GM19351 (cell line): ENCODE data around the gene LHX4.

Experiments used
- ATAC-seq: cut with Tn5 transposase; IDR thresholded peaks from one replicate; pipeline ENCODE4 v1.9.1; 2021; ENCODE audit warnings: mild to moderate bottlenecking, moderate library complexity; ENCODE audit not compliant: unreplicated experiment

LHX4 gene

DNA sequence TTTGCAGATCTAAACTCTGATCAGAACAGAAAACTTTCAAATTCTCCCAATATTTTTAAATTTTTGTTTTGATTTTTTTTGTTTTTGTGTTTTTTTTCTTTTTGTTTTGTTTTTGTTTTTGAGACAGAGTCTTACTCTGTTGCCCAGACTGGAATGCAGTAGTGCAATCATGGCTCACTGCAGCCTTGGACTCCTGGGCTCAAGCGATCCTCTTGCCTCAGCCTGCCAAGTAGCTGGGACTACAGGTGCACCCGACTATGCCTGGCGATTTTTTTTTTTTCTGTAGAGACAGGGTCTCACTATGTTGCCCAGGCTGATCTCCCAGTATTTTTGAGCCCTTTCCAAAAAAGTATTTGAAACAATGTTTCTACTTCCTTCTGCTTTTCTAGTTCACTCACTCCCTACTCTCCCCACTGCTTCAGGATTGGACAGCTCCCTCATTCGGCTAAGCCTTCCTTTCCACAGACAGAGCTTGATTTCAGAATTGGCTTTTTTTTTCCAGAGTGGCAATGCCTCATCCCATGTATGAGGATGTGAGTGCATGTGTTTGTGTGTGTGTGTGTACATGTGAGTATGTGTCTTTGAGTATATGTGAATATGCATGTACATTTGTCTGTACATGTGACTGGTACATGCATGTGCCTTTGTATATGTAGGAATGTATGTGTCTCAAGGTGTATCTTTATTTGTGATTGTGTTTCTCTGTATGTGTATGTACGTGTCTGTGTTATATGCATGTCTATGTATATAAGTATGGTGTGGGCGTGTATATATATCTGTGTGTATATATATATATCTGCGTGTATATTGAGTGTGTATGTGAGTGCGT is 11.9 kb downstream of the LHX4 start:
- no peak for ATAC-seq

DNA sequence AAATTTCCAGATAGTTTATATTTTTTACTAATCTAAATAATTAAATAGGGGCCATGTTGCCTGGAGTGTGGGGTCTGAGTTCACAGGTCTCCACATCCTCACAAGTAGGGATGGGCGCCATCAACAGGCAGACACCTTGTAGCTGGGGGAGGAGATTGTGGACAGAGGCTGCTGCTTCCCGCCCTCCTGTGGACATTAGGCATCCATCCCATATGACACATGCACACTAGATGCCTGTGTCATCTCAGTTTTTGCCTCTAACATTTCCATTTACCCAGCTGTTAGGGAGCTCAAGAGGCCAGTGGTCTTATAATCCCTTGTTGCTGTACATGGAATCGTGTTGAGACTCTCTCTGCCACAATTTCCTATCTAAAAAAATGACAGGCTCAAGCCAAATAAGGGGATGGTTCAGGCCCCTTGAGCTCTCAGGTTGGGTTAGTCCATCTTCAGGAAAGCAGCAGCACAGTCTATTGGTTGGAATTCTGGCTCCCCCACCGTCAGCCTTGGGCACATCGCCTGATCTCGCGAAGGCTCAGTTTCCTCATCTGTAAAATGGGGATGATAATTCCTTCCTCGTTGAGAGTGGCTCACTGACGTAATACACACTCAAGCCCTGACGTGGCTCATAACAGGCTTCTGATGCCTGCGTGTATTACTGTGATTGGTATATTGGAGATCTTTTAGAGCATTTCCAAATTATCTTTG is 13.6 kb downstream of the LHX4 start:
- ATAC-seq, result no peak

GRCh38 chr1:180244840-180245239 is 14.8 kb downstream of the LHX4 start:
- ATAC-seq, result no peak

DNA sequence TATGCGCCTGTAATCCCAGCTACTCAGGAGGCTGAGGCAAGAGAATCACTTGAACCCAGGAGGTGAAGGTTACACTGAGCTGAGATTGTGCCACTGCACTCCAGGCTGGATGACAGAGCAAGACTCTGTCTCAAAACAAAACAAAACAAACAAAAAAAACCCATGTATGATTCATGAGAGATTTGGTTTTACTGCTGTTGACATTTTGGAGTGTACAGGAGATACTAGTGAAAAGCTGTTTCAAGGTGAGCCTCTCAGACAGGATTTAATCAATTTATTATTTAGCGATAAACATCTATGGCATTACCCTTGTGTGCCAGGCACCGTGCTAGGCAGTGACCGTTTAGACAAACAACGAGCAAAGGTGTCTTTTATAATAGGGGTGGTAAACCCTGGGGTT is 16.5 kb downstream of the LHX4 start:
- no peak for ATAC-seq

GRCh38 chr1:180247061-180247460 is 17.0 kb downstream of the LHX4 start:
- ATAC-seq, result no peak

DNA sequence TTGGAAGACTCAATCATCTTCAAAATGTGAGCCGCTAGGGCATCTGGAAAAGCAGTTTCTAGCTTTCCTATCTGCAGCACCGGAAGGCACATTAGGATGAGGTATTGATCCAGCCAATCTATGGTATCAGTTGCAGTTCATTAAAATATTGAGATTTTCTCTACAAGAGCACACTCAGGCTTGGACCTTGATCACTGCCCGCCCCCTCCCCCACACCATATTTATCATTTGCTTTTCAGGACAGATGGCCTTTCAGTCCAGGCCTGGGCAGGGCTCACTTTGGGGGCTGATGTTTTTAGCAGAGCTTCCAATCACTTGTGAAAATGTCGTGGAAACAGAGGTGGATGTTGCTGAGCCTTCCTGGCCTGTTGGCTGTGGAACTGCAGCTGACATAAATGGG is 17.5 kb downstream of the LHX4 start:
- ATAC-seq, result no peak

GRCh38 chr1:180248176-180248575 is 18.1 kb downstream of the LHX4 start:
- ATAC-seq, result no peak

- ATAC-seq, result no peak
Measured at GRCh38 chr1:180248731-180249681, 18.9 kb downstream of the LHX4 start.

DNA sequence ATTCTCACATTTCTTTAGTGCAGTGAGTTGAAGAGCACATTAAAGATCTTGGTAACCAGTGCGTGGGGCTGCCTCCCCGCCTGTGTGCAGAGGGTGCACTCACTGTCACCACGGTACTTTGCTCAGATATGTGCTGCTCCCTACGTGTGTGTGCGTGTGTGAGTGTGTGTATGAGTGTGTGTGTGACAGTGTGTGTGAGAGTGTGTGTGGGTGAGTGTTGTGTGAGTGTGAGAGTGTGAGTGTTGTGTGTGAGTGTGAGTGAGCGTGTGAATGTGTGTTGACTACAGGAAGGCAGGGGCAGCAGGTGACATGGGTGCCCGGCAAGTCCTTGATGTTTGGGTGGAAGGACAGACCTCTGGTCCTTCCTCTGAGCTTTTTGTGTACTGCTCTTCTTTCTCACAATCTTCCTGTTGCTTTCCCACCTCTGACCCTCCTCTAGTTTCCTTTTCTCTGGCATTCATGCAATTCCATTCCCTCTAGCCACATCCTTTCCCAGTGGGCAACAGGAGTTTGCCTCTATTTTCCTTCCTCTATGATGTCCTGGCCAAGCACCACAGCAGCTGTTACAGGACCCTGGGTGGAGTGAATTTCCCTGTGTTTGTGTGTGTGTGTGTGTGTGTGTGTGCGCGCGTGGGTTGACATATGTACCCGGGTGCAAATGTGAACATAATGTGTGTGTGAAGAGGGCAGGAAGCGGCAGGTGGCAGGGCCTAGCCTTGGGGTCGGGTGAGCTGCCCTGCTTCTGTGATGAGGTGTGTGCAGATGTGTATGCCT is 19.8 kb downstream of the LHX4 start:
- ATAC-seq, result no peak

DNA sequence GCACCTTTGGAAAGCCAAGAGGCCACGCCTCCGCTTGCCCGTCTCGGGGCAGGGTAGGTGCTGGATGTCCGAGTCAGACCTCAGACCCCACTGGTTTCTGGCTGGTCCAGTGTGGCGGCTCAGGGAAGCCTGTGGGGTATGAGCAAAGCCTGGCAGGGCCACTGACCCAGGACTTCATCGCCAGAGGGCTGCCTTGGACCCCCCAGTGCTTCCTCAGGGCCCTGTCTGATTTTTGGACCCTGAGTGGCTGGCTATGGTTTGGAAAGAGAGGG is 20.4 kb downstream of the LHX4 start:
- no peak for ATAC-seq

GRCh38 chr1:180250883-180251509 is 20.9 kb downstream of the LHX4 start:
- no peak for ATAC-seq

GRCh38 chr1:180251526-180252305 is 21.7 kb downstream of the LHX4 start:
- ATAC-seq, result no peak

GRCh38 chr1:180252638-180253536 is 22.8 kb downstream of the LHX4 start:
- ATAC-seq, result peak; percentile 79

- no peak for ATAC-seq
Measured at GRCh38 chr1:180253585-180254495, 23.8 kb downstream of the LHX4 start.

DNA sequence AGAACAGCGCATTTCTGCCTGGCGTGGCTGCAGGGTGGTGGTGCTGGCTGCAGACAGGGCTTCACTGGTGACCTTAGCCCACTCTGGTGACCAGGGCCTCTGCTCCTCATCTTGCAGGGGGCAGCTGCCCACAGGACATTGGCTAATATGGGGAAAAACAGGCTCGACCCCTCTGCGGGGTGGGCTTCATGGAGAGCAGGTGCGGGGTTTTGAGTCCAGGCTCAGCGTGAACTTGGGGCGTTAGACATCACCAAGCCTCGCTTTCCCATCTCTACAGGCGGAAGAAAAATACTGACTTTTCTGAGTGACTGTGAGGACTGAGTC is 24.4 kb downstream of the LHX4 start:
- ATAC-seq, result no peak

- ATAC-seq, result no peak
Measured at GRCh38 chr1:180254854-180255253, 24.8 kb downstream of the LHX4 start.

- no peak for ATAC-seq
Measured at GRCh38 chr1:180255536-180256340, 25.7 kb downstream of the LHX4 start.
